Adrenal gland (tissue), 12 donors: ENCODE data around the gene NUAK2. TPM values are rescaled to one million over a fixed set of nuclear protein-coding genes. Genes with fewer than 3 reads are reported as not detected.

ENCODE experiments used
- DNase-seq, 7 donors: peaks; one replicate each; pipeline ENCODE4 v3.0.0-alpha.2; 2019 to 2020
- H3K27ac ChIP-seq, 5 donors: fragments of 200-600 bp; sonication (generic) in 4 of 5; 1 replicate in 3 of 5; 2 replicates in 2 of 5; pipeline versions ENCODE4 v1.5.1 to v1.8.0; 2016 to 2020; ENCODE audit warnings: mild to moderate bottlenecking in 1 of 5
- H3K27me3 ChIP-seq: fragments of 200-600 bp; 2 replicates; pipeline ENCODE4 v1.8.0; 2021
- H3K36me3 ChIP-seq, 2 donors: fragments of 200-600 bp; replicated peaks in 1 of 2; 1 replicate in 1 of 2; 2 replicates in 1 of 2; pipeline versions ENCODE4 v1.5.1 to v1.8.0; 2018 to 2022
- H3K4me1 ChIP-seq, 2 donors: fragments of 200-600 bp; replicated peaks in 1 of 2; 1 replicate in 1 of 2; 2 replicates in 1 of 2; pipeline versions ENCODE4 v1.5.1 to v1.8.0; 2018 to 2021
- H3K4me3 ChIP-seq, 4 donors: fragments of 200-600 bp; sonication (generic) in 3 of 4; one replicate each; pipeline ENCODE4 v1.5.1; 2016 to 2018
- H3K9me3 ChIP-seq, 3 donors: fragments of 200-600 bp; sonication (generic) in 1 of 3; replicated peaks in 1 of 3; 1 replicate in 2 of 3; 2 replicates in 1 of 3; pipeline versions ENCODE4 v1.5.1 to v1.8.0; 2016 to 2021
- POLR2A ChIP-seq, 2 donors: fragments of 450-650 bp; IDR thresholded peaks; one replicate each; pipeline ENCODE4 v1.6.1; 2017; ENCODE audit warnings: antibody characterized with exemption in 2 of 2, mild to moderate bottlenecking in 2 of 2, moderate library complexity in 1 of 2
- WGBS, 4 donors: extraction: QIAGEN DNeasy Blood & Tissue Kit in 2 of 4; methylation state at CpG; one replicate each; pipeline versions ENCODE4 v1.1.5 to v1.1.7; 2013 to 2017; 5-methylcytosine and 5-hydroxymethylcytosine counted together
- intact Hi-C, 2 donors: fragments of 100-400 bp; cut with DNase I; formaldehyde crosslinking; loops; one replicate each; pipeline versions ENCODE4 v1.14.1 to v1.15.0; 2022 to 2023
- polyA plus RNA-seq, 3 donors: library from polyadenylated mRNA; stranded (reverse); fragments of 200-250 nt in 2 of 3; fragments of 350-450 nt in 1 of 3; fragmentation: Illumina TruSeq in 1 of 3; extraction: RNeasy Lipid Tissue Mini Kit (QIAGEN cat#74804) in 1 of 3; gene quantifications; one replicate each; pipeline ENCODE4 v1.2.3, GENCODE V29; 2013 to 2014
- total RNA-seq, 9 donors: library from RNA; depleted of rRNA in 4 of 9; stranded (reverse); fragments of >200 nt in 4 of 9; fragments of 120-200 nt in 1 of 9; fragmentation: NEBNext Ultra II Directional in 1 of 9; extraction: Animal tissue kit (Norgen Biotek cat#: 25700) in 1 of 9; gene quantifications; one replicate each; pipeline versions ENCODE4 v1.1.0 to v1.2.4, GENCODE V29; 2013 to 2023
- TF ChIP-seq, protein P1 (sequence below), 6 experiments: fragments of 450-650 bp in 4 of 6; fragments of 200-600 bp in 2 of 6; sonication (generic) in 1 of 6; IDR thresholded peaks; 1 replicate in 5 of 6; 2 replicates in 1 of 6; pipeline versions ENCODE4 v1.5.1 to v1.8.0; 2016 to 2021; ENCODE audit warnings: antibody characterized with exemption in 6 of 6, mild to moderate bottlenecking in 2 of 6, moderate library complexity in 1 of 6
- donor health status: healthy with polysubstance abuse.
- donor health status: Bipolar disorder and iron deficiency.
- donor health status: DM: yes; HTN: yes; CAD: no.
- donor health status: DM: no; HTN: no; CAD: no.
- donor health status: DM: no; HTN: no; CAD: no.
- donor health status: DM: yes; HTN: yes; CAD: no.

NUAK2 gene
- total and polyA plus RNA-seq, 12 donors, result 0.95 to 9.9 (median 4.0) TPM

DNA sequence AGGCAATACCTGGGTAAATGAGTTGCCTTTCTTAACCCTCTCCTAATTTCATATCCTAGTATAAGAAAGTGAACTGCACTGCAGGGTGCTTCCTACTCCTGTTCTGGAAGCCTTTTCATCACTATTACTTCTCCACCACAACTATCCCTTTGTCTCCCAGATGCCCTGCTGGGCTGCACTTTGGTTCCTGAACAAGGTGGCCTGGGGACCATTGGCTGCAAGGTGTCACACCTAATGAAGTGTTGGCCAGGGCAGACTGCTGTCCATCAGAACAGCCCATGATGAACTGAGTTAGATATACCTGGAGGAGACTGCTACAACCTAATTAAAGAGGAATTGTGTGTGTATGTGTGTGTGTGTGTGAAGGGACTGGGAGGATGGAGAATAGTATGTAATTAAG lies 37.0 kb upstream of the NUAK2 start:
- no peaks in the 10 kb centered on the region for H3K36me3 ChIP-seq
- TF ChIP-seq, protein P1, sequence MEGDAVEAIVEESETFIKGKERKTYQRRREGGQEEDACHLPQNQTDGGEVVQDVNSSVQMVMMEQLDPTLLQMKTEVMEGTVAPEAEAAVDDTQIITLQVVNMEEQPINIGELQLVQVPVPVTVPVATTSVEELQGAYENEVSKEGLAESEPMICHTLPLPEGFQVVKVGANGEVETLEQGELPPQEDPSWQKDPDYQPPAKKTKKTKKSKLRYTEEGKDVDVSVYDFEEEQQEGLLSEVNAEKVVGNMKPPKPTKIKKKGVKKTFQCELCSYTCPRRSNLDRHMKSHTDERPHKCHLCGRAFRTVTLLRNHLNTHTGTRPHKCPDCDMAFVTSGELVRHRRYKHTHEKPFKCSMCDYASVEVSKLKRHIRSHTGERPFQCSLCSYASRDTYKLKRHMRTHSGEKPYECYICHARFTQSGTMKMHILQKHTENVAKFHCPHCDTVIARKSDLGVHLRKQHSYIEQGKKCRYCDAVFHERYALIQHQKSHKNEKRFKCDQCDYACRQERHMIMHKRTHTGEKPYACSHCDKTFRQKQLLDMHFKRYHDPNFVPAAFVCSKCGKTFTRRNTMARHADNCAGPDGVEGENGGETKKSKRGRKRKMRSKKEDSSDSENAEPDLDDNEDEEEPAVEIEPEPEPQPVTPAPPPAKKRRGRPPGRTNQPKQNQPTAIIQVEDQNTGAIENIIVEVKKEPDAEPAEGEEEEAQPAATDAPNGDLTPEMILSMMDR (IDR thresholded peaks at IDR 0.05), result no peak
- no peak for TF ChIP-seq POLR2A (IDR thresholded peaks at IDR 0.05)
- DNase-seq, result no peak

DNA sequence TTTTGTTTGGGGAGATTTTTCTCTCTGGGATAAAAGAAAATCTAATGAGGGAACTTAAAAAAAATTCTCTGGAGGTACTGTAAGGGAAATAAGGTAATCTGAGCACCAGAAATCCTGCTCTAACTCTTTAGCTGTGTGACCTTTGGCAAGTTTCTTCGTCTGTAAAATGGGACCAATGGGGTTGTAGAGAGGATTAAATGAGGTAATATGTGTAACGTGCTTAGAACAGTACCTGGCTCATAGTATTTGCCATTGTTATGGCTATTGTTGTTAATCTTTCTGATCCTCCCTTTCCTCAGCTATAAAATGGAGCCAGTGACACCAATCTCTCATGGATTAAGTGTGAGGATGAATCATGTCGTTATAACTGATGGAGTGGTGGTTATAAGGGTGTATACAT lies 36.0 kb upstream of the NUAK2 start:
- Histone ChIP-seq H3K27me3 (no peaks in the 10 kb centered on the region), H3K4me3 (no peak overlapping the region), H3K27ac (peak overlapping the region in 2 of 5 donors; percentile 51 to 68), H3K36me3 (no peaks in the 10 kb centered on the region), H3K4me1 (peaks cover 29 to 57% of the 10 kb centered on the region in 2 donors), H3K9me3 (no peaks in the 10 kb centered on the region)
- WGBS, 4 donors, result 65 to 78% (median 70%) methylated on average over 3 of the region's 3 CpGs
- DNase-seq, result no peak
- intact Hi-C loops, result no loop called here
- TF ChIP-seq, protein P1 (IDR thresholded peaks at IDR 0.05), result no peak
- no peak for TF ChIP-seq POLR2A (IDR thresholded peaks at IDR 0.05)

More for the DNA sequence above, 37.0 kb upstream of the NUAK2 start:
- Histone ChIP-seq H3K27me3 (no peaks in the 10 kb centered on the region), H3K27ac (no peak overlapping the region), H3K9me3 (no peaks in the 10 kb centered on the region), H3K4me3 (no peak overlapping the region), H3K4me1 (peaks cover 37 to 67% of the 10 kb centered on the region in 2 donors)
- intact Hi-C loops, result no loop called here

DNA sequence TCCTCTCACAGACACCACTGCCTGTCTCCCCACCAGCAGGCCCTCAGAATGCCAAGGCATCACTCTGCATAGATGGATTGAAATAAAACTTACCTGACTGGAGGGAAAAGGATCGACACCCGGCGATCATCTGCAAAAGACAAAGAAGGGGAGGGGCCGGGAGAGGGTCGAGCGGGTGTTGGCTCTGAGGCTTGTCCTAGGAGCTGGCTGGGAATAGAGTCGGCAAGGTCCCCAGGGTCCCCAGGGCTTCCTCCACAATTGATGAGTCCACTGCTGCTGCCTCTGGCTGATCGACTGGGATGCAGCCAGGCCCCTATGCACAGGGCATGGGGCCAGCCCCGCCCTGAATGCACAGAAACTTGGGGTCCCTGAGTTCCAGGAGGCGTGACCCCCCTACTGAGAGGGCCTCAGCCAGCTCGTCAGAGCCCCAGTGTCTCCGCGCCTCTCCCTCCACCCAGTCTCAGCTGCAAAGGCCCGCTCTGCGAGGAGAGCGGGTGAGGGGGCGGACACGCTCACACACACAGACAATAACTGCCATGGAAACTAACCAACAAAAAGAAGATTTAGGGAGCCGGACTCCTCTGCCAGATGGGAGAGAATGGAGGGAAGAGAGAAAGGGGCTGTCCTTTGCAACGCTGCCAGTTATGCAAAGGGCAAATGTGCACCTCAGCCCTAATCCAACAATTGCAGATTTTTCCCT lies 35.0 kb upstream of the NUAK2 start, which contains the start of gene KLHDC8A:
Gene KLHDC8A, minus strand, starts transcription at position 483 of the 700 bp plus-strand sequence. CDS start 13,318 bp downstream, outside the sequence.
- WGBS, 4 donors, result 19 to 34% (median 27%) methylated on average over 18 to 20 of the region's 20 CpGs
- peaks cover 25 to 47% of the 10 kb centered on the region in 2 donors for H3K4me1 ChIP-seq
- H3K36me3 ChIP-seq, result no peaks in the 10 kb centered on the region
- H3K9me3 ChIP-seq, result no peaks in the 10 kb centered on the region
- TF ChIP-seq, protein P1 (IDR thresholded peaks at IDR 0.05), result no peak
- peak in 1 of 2 donors; percentile 22 for TF ChIP-seq POLR2A (IDR thresholded peaks at IDR 0.05)
- no peaks in the 10 kb centered on the region for H3K27me3 ChIP-seq
- intact Hi-C loops, result no loop called here
- H3K4me3 ChIP-seq, result peak within 1 kb of the TSS in 2 of 4 donors; percentile 6 to 45
- peak in 4 of 7 donors; percentile 42 to 52 (median 48) for DNase-seq
- peak within 1 kb of the TSS in 4 of 5 donors; percentile 32 to 68 (median 48) for H3K27ac ChIP-seq

DNA sequence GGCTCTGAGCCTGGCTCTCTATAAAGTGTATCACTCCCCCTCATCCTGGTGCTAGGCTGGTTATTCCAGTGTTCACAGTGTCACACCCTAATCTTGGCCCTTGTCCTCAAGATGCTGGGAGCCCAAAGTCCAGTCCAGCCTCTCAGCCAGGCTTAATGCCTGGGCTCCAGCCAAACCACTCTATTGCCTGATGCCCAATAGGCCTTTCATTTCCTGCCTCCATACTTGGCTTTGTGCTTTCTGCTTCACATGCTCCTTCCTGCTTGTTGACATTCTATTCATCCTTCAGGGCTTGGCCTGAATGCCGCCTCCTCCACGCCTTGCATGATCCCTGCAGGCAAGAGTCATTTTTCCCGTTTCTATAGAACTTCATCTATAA lies 33.5 kb upstream of the NUAK2 start:
- H3K9me3 ChIP-seq, result no peaks in the 10 kb centered on the region
- H3K4me3 ChIP-seq, result no peak overlapping the region
- no peaks in the 10 kb centered on the region for H3K36me3 ChIP-seq
- H3K27ac ChIP-seq, result peak overlapping the region in 3 of 5 donors; percentile 46 to 69 (median 60)
- DNase-seq, result peak in 1 of 7 donors; percentile 55
- no peak for TF ChIP-seq POLR2A (IDR thresholded peaks at IDR 0.05)
- TF ChIP-seq, protein P1 (IDR thresholded peaks at IDR 0.05), result no peak
- H3K4me1 ChIP-seq, result peaks cover 25 to 34% of the 10 kb centered on the region in 2 donors
- intact Hi-C loops, result loop anchor here in 1 of 2 donors (2.0 kb wide), 1 partner anchor 76 kb away; no protein-coding TSS in a partner anchor
- no peaks in the 10 kb centered on the region for H3K27me3 ChIP-seq
- WGBS, 4 donors, result 60 to 73% (median 65%) methylated on average over 3 of the region's 3 CpGs
